Effector CD8-positive, alpha-beta T cell (primary cell): ENCODE measurements around the gene CORO6.

ENCODE experiments used
- DNase-seq: peaks from one replicate; lab custom pipeline; 2025; lab: John Stamatoyannopoulos, UW

The CORO6 gene

DNA sequence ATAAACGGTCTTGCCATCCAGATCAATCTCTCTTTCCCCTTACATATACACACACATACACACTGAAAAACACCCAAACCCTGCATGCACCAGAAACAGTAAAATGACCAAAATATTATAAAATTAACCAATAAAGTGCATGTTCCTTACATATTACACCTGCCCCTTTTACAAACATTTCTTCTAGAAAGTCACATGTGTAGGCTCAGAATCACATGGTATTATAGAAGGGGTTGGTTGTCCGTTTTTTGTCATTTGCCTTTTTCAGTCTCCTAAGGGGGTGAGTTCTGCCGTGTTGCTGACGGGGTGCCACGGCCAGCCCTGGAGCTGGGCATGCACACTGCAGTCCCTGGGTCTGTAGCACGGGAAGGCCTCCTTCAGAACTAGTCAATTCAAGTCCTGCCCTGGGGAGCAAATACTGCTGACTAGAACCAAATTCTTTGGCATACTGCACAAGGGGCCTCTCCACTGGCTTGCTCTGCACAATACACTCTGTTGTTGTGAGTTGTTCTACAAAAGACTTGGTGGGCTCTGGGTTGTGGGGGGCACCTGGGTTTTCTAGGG, 8.0 kb upstream of the CORO6 start:
- DNase-seq: no peak

DNA sequence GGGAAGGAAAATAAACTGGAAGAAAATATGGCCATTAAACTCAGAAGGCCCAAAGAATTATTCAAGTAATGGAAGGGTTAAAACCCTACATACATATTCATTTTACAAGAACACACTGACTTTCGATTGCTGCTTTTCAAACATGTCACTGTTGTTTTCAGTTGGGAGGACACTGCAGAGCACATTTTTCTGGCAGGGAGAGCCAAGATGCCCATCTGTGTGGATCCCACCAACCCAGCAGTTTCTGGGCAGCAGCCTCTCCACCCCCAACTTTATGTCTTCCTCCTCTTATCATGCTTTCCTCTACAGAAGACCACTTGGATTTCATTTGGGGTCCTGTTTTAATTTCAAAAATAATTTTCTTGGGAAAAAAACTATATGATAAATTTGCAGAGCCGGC, 7.1 kb upstream of the CORO6 start:
- no peak for DNase-seq

DNA sequence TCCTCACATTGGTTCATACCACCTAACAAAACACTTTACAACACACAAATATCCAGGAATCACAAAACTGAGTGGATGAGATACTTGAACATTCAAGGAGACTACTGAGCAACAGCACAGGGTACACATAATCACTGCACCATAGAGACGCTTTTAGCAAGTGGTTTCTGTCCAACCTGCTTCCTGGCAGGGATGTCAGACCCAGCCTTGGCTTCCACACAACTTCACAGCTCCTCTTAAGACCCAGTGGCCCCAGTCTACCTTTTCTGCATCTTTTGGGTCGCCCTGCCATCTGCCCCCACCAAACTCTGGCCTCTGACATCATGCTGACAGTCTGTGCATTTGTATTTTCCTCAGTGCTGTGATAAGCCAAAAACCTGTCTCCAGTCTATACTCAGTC, 5.9 kb upstream of the CORO6 start:
- DNase-seq: no peak

DNA sequence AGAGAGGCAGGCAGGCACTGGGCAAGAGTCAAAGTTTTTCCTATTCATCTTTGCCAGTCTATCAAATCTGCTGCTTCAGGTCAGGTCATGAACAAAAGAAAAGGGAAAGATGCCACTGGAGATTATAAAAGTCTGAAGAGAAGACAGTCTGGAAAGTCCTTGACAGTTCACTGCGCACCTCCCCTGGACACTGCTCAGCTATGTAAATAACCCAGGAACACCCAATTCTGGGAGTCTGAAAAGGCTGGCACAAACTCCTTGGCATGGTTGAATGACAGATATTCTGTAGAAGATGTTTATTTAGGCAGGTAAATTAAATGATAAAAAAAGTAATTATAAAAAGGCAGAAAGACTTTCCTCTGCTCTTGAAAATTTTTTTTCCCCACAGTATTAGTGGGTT, 5.2 kb upstream of the CORO6 start:
- DNase-seq: no peak

DNA sequence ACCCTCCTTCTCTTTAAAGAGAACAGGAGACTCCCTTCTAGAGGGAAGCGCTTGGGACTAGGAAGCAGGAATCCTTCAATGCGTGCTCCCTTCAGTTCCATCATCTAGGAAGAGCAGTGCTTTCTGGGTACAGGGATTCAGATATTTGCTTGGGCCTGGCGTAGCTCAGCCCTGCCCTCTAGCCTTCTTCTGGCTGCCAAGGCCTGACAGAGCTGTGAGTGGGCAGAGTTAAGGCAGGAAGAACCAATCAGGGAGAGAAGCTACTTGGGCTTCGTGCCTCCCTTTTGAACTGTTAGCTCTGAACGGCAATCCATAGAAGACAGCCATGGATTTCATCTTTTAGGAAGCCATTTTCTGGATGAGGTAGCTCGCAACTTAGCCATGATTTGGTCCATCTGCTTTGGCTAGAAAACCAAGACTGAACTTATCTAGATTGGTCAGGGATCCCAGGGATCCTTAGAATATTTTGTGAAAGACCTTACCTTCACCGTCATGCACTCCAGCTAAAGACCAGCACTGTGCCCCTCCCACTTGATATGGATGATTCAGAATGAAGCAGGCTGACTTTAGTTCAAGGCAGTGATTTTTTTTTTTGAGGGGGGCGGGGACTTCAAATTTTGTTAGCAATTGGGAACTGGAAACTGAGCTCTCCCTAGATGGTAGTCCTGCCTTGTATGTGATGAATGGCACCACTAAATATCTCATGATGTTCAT, 2.5 kb upstream of the CORO6 start:
- no peak for DNase-seq

DNA sequence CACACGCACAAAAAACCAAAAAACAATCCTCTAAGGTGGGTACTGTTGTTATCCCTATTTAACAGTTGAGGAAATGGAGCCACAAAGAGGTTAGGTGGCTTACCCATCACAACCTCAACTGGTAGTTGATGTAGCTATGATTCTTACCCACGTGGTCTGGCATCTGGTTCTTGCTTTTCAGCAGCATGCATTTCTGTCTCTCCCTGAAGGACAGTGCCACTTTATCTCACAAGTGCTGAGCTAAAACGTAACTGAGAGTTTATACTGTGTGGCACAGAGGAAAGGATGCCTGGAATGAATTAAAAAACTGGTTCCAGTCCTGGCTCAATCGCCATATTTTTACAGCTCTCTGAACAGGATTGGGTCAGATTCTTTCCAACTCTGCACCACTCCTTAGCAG, 1.9 kb upstream of the CORO6 start:
- DNase-seq: no peak

DNA sequence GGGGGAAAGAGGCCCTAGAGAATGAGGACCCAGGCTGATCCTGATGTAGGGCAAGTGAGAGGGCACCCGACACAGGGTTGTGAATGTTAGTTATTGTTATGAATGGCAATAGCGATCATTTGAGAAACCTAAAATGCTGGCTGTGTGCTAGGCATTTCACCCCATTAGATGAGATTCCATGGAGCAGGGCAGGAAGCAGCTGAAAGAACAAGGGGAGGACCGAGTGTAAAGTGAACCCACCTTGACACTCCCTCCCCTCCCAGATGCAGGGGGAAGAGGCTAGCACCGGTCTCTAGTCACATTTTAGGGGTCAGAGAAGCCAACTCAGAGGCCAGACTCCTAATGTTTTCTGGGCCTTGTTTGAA, 553 bp upstream of the CORO6 start:
- DNase-seq: no peak

DNA sequence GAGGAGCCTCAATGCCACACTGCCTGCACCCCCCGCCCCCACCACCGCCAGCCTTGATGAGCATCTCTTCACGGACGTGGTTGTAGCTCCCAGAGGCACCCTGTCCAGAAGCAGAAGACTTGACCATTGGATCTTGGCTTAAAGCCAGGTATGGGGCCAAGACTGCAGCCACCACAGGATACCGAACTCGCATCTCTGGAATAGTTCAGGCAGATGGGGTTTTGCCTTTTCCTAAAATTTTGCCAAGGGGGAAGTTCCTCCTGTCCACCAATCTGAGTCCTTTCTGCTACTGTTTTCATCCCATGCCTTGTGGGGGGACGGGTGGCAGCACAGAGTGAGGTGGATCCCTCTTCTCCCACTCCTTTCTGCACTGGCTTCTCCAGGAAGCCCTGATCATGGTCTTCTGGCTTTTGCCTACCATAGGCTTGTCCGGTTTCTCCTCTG, 939 bp downstream of the CORO6 start:
- DNase-seq: no peak

DNA sequence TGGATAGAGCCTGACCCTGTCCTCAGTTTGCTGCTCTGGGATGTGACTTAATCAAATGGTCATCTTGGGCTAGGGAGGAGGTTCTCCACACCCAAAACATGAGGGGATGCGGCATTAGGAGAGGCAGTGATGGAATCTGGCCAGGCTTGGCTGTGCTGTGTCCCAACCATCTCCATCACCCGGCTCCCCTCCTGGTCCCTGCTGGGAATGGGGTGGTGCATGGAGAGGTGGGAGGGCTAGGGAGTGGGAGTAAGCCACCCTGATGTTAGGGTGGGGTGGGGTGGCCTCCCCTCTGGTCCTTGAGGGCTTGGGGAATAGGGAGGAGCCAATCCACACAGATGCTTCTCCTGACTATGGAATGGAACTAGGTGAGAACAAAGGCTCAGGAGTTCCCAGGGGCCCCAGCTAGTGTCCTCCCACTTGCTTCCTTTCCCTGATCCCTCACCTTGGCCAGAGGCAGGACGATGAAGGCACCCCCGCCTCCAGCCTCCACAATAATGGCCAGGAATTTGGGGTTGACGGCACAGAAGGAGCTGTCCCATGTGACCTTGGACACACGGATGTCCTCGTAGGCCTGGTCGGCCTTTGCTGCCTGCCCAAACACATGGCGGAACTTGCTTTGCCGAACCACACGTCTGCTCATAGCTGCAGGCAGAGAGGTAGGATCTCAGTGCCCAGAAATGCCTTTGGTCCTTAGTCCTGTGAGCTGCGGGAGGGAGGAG, 1.8 kb downstream of the CORO6 start:
- no peak for DNase-seq

DNA sequence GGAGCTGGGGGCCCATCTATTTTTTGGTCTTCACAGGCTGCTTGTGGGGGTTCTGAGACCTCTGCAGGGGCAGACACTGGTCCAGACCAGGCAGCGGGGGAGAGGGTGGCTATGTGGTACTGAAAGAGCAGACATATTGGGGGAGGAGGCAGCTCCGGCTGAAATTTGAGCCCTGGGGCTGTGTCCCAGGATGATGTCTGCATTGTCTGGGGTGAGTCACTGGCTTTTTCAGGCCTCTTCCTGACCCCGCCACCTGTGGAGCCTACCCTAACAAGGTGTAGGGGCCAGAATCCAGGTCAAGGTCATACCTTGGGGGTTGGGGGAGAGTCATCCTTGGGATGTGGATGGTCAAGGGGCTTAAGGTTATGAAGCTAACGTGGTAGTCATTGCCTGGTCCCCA, 2.4 kb downstream of the CORO6 start:
- no peak for DNase-seq

DNA sequence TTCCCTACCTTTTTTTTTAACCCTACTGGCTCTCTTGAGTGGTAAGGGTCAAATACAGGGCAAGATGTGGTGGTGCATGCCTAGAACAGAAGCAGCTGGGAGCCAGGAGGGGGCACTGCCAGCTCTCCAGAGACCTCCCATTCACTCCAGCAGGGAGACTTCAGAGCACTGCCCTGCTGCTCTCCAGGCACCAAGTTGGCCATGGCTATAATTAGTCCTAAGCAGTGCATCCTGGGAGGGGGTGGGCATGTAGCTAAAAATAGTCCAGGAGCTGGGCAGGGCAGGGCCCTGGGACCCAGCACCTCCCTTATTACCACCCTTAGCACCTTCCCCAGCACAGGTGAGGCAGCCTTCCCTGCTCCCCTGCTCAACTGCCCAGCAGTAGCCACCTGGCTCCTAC, 3.5 kb downstream of the CORO6 start:
- no peak for DNase-seq

DNA sequence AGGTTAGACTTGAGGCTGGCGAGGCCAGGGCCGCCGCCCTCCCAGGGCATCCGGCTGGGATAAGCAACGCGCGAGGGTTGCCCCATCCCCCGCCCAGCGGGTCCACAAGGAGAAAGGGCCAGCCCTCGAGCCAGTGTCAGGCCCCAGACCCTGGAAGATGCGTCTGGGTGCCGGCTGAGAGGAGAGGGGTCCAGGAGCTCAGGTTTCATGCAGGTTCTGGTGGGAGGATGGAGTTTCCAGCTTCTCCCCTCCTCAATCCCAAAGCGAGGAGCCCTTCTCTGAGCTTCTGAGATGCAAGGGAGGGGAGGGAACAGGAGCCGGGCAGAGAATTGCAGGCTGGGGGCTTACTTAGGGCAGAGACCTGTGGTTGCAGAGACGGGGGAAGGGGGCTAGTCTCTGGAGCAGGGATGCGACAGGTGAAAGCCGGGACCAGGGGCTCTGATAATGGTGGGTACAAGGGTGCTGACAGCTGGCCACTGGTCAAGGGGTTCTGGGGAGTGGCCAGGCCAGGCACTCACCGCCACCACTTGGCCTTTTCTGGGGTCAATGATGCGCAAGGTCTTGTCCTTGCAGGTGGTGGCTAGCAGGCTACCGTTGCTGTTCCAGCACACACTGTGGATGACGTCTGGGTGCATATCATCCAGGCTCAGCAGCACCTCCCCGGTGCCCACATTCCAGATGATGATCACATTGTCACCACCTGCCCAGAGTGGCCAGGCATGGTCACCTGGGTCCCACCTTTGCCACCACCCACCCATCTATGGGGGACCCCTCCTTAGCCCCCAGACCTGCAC, 4.2 kb downstream of the CORO6 start:
- DNase-seq: no peak

DNA sequence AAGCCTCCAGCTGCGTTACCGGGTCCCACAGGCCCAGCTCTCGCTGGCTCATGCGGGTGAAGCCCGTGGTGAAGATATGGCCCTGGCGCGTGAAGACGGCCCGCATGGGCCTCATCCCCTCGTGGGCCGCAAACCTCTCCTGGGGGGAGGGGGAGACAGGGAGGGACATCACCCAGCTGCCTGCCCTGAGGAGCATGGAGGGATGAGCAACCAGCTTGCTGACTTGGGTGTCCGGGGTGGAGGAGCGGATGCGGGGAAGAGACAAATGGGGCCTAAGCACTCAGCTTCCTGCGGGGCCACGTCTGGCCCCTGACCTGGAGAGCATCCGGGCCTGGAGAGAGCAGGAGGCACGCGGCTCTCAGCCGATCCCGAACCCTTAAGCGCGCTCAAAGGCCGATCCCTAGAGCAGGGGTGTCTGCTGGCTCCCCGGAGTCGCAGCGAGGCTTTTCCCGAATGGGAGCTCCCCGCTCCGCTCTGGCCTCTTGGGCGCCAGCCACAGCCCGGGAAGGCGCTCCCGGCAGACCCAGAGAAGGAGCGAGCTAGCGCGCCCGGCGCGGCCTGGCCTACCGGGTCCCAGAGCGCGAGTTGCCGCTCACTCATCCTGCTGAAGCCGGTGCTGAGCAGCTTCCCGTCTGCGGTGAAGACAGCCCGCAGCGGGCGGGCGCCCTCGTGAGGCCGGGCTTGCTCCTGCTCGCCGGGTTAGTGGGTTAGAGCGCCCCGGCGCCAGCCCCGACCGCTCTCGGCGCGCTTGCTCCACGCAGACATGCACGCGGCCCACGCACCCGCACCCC, 5.0 kb downstream of the CORO6 start:
- peak; percentile 72 for DNase-seq

DNA sequence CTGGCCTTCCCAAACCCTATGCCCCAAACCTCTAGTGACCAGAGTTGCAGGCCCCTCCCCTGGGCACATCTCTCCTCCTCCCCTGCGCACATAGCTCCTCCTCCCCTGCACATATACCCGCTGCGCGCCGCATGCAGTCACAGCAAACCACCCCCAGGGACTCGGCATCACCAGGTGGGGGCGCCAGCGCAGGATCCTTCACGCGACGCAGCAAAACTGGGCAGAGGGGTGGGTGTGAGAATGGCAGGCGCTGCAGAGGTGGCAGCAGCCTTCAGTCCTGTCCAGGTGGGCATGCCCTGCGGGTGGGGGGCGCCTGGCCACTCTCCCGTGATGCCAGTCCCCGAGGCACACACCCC, 5.6 kb downstream of the CORO6 start:
- DNase-seq: peak; percentile 81

DNA sequence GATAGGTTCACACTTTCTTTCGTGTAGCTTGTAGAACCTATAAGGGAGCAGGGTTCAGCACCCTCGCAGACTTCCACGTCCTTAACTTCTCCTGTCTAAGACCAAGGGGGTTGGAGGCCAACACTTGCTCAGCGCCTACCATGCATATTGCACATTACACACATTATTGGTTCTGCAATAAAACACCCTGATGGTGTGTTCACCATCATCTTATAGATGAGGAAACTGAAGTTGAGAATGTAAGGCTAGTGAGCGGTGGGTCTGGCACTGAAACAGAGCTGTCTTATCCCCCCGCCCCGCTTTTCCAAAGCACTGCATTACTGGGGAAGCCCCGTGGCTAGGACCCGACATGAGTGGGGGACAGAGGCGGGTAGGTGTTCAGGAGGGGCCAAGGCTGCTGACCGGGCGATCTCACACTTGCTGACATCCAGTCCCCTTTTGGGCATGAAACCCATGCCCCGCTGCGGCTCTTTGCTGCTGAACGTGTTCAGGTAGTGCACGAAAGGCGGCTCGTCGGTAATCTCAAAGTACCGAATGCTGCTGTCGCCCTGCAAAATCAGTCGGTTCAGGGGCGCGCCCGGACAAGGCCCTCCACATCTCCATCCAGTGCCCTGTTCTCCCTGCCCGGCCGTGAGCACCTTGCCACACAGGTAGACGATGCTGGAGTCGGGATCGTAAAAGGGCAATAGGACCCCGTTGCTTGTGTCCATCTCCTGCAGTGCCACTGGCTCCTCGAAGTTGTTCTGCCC, 6.2 kb downstream of the CORO6 start:
- no peak for DNase-seq

DNA sequence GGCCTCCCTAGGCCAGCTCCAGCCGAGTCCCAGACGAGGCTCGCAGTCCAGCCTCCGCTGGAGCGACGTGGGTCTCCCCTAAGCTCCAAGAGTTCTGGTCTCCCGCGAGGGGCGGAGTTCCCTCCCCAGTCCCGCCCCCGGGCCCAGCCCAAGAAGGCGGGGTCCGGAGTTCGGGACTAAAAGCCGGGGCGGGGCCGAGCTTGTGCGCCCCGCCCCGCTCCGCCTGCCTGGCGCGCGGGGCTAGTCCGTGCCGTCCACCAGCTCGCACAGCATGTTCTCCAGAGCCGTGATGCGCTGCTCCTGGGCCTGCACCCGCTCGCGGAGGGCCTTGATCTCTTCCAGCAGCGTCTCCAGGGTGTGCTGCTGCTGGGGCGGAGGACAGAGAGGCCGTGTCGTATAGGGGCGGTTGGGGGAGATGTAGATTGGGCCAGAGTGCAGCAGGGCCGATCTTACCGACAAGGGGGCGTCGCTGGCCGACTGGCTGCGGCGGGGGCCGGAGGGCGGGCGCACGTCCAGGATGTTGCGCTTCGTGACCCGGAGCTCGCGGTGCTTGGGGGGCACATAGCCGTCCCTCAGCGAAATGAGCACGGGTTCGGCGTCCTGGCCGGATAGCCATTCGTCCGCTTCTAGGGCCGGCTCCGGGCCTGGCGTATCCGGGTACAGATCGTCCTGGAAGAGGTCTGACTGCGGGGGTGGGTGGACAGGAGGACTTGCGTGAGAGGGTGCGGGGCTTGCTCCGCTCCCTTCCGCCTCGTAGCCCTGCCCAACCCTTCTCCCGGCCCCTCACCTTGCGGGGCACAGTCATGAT, 7.0 kb downstream of the CORO6 start:
- peak; percentile 82 for DNase-seq

DNA sequence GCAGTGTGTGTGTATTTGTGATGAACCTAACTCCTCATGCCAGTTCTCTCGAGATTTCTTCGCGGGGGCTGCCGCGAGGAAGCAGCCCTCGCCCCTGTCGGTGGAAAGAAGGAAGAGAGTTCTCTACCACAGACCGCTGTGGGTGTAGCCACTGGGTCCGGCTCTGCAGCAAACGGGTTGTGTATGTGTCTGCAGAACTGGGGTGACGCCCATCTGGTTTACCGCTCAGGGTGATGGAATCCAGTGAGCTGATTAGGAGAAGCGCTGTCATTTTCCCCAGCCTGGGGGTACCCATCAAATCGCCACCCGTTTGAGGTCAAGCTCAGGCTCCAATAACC, 7.7 kb downstream of the CORO6 start:
- no peak for DNase-seq

DNA sequence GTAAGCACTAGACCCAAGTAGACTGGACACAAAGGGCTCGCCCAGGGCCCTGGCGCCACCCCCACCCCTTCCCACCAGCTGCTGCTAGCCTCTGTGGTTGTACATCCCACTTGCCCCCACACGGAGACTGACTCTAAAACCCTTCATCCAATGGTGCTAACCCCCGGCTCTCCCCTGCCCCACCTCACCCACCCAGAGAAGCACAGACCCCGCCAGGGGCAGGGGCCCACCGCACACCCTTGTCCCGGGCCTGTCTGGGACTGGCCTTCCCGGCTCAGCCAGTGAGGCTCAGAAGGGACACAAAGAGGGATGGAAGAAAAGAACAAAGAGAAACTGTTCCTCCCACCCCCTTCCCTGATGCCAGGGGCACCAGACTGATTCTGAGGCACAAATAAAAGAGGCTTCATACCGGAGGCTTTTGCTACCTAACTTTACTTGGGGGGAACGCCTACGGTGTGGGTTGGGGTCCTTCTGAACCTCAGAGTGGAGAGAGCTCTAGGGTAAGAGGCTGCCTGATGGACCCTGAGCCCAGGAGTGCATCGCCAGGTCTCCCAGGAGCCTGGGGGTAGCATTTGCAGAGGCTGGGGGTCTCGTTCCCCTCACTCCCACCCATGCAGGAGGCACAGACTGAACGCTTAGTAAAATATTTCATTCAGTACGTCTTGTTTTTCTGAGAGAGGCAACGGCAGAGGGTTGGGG, 8.2 kb downstream of the CORO6 start:
- no peak for DNase-seq

DNA sequence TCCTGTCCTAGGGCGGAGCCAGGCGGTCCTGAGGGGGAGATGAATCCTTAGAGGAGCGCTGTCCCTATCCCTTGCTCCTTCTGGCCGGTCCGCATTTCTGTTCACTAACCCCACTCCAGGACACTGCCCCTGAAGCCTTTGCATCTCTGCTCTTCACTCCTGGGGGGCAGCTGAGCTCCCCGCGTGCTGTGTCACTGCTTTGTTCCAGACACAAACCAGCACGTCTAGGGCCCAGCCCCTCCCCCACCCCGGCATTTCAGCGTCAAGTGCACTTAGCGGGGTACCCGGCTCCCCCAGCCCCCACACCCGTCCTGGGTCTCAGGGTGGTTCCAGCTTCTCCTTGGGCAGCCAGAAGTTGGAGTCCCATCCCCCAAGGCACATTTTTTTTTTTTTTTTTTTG, 8.9 kb downstream of the CORO6 start:
- DNase-seq: no peak

DNA sequence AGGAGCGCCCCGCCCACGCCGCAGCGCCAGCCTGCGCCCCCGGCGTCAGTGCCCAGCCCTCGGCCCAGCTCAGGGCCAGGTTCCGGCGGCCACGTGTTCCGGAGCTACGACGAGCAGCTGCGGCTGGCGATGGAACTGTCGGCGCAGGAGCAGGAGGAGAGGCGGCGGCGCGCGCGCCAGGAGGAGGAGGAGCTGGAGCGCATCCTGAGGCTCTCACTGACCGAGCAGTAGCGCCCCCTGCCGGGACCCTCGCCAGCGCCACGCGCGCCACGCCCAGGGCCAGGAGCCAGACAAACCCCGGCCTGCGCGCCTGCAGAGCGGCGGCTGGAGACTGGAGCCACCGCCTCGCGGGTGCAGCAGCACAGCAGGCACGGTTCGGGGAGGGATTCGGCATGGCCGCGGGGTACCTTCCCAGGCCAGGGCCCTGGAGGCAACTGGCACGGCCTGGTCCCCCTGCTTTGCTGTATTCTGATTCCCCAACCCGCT, 9.3 kb downstream of the CORO6 start:
- DNase-seq: peak; percentile 89
